GM19043 (cell line): Measurements from ENCODE around the gene CDK13.
"Not testable (repeated sequence)": the region's sequence is repeated elsewhere in the genome, so short reads cannot be mapped to it uniquely, and the experiment has no call there.

Source experiments
- ATAC-seq: cut with Tn5 transposase; IDR thresholded peaks from one replicate; pipeline ENCODE4 v1.9.1; 2021; ENCODE audit warnings: low read depth; ENCODE audit not compliant: unreplicated experiment

The CDK13 gene

GRCh38 chr7:40095695-40096327, 145.8 kb downstream of the CDK13 start:
- no peak for ATAC-seq

- no peak for ATAC-seq
These were observed 147.7 kb downstream of the CDK13 start for GRCh38 chr7:40097728-40098127.

- no peak for ATAC-seq
These were observed 148.8 kb downstream of the CDK13 start for GRCh38 chr7:40098810-40099209.

- ATAC-seq: no peak
These were observed 149.8 kb downstream of the CDK13 start for GRCh38 chr7:40099837-40100236.

- ATAC-seq: no peak
These were observed 151.1 kb downstream of the CDK13 start for GRCh38 chr7:40101201-40101600.

- ATAC-seq: no peak
These were observed 152.8 kb downstream of the CDK13 start for GRCh38 chr7:40102897-40103296.

- no peak for ATAC-seq
These were observed 155.9 kb downstream of the CDK13 start for GRCh38 chr7:40105879-40106473.

GRCh38 chr7:40115936-40116335, 165.9 kb downstream of the CDK13 start:
- ATAC-seq: no peak

GRCh38 chr7:40117199-40117598, 167.1 kb downstream of the CDK13 start:
- not testable (repeated sequence) for ATAC-seq

- ATAC-seq: not testable (repeated sequence)
These were observed 168.1 kb downstream of the CDK13 start for GRCh38 chr7:40118201-40118600.

- ATAC-seq: no peak
These were observed 170.0 kb downstream of the CDK13 start for GRCh38 chr7:40120020-40120419.

- not testable (repeated sequence) for ATAC-seq
These were observed 172.3 kb downstream of the CDK13 start for GRCh38 chr7:40122100-40122939.

GRCh38 chr7:40122940-40123254, 172.8 kb downstream of the CDK13 start:
- ATAC-seq: no peak

GRCh38 chr7:40133561-40134427, 183.7 kb downstream of the CDK13 start:
- ATAC-seq: peak; percentile 43

GRCh38 chr7:40134428-40135316, 184.6 kb downstream of the CDK13 start, which contains the start of the genes MPLKIP and SUGCT:
Gene MPLKIP (minus strand): TSS chr7:40134622. CDS start chr7:40134567, 55 bp downstream.
Gene SUGCT (plus strand): TSS chr7:40135005.
- ATAC-seq: peak; percentile 77

GRCh38 chr7:40135317-40135610, 185.2 kb downstream of the CDK13 start:
- no peak for ATAC-seq

GRCh38 chr7:40137563-40137962, 187.5 kb downstream of the CDK13 start:
- no peak for ATAC-seq

GRCh38 chr7:40138973-40139372, 188.9 kb downstream of the CDK13 start:
- no peak for ATAC-seq

GRCh38 chr7:40139891-40140290, 189.8 kb downstream of the CDK13 start:
- not testable (repeated sequence) for ATAC-seq

- not testable (repeated sequence) for ATAC-seq
These were observed 191.9 kb downstream of the CDK13 start for GRCh38 chr7:40141916-40142315.
